ENCODE data around the gene FBXW2.

Gene FBXW2

GRCh38 chr9:120710110-120710981, 82.9 kb downstream of the FBXW2 start:
- Mint-ChIP-seq H3K27me3 (no peaks in the 10 kb centered on the region), H3K4me3 (peak overlapping the region; percentile 76), H3K4me1 (peaks cover 48% of the 10 kb centered on the region), H3K27ac (peak overlapping the region; percentile 87), H3K9me3 (no peaks in the 10 kb centered on the region), H3K36me3 (ENCODE audit: low read depth) (no peaks in the 10 kb centered on the region)
- no peak for DNase-seq
- ATAC-seq = no peak

- peaks cover 46% of the 10 kb centered on the region for H3K4me1 Mint-ChIP-seq
- peak overlapping the region; percentile 48 for H3K4me3 Mint-ChIP-seq
- H3K9me3 Mint-ChIP-seq = no peaks in the 10 kb centered on the region
- H3K27me3 Mint-ChIP-seq = no peaks in the 10 kb centered on the region
- no peak overlapping the region for H3K27ac Mint-ChIP-seq
- DNase-seq = no peak
- peaks cover 2% of the 10 kb centered on the region for H3K36me3 Mint-ChIP-seq (ENCODE audit: low read depth)
- ATAC-seq = no peak
Measured at GRCh38 chr9:120708526-120709224, 84.5 kb downstream of the FBXW2 start.

- no peak for DNase-seq
Measured at GRCh38 chr9:120707170-120707569, 86.0 kb downstream of the FBXW2 start.

More at GRCh38 chr9:120707170-120707569, 86.0 kb downstream of the FBXW2 start:
- peaks cover 34% of the 10 kb centered on the region for H3K4me1 Mint-ChIP-seq
- no peaks in the 10 kb centered on the region for H3K9me3 Mint-ChIP-seq
- H3K27ac Mint-ChIP-seq = no peak overlapping the region
- no peaks in the 10 kb centered on the region for H3K27me3 Mint-ChIP-seq
- ATAC-seq = no peak
- no peak overlapping the region for H3K4me3 Mint-ChIP-seq
- peaks cover 2% of the 10 kb centered on the region for H3K36me3 Mint-ChIP-seq (ENCODE audit: low read depth)

Measured in activated naive CD8-positive, alpha-beta T cell treated with anti-CD3 and anti-CD28 coated beads, Interleukin-2, amount 50 U/mL, for 24 hours (primary cell).